Stimulated activated naive CD8-positive, alpha-beta T cell treated with anti-CD3 and anti-CD28 coated beads, Interleukin-15, Interleukin-2, amounts not matched to agents 100 U/mL and 50 U/mL, for 24 hours (primary cell): ENCODE results near the gene IL6ST.
"Not testable (repeated sequence)": the region's sequence is repeated elsewhere in the genome, so short reads cannot be mapped to it uniquely, and the experiment has no call there.

Experiments used
- ATAC-seq: fragments of 150-1000 bp; cut with Tn5 transposase; one replicate; pipeline ENCODE4 v1.10.0; 2021
- DNase-seq: peaks from one replicate; pipeline ENCODE4 v3.0.0; 2021

Gene IL6ST

DNA sequence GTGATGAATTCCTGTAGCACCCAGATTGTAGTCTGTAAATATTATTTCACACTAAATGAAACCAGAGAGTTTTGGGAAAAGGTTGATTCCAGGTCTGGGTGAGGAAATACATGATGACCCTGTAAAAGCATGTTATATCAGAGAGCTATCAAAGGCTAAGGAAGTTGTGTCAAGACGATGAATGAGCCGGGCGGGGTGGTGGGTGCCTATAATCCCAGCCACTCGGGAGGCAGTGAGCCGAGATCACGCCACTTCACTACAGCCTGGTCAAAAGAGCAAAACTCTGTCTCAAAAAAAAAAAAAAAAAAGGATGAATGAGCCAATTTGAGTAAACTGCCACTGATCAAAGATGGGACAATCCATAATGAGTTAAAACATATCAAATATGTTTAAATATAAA lies 29.2 kb downstream of the IL6ST start:
- DNase-seq (no peak), ATAC-seq (no peak)

DNA sequence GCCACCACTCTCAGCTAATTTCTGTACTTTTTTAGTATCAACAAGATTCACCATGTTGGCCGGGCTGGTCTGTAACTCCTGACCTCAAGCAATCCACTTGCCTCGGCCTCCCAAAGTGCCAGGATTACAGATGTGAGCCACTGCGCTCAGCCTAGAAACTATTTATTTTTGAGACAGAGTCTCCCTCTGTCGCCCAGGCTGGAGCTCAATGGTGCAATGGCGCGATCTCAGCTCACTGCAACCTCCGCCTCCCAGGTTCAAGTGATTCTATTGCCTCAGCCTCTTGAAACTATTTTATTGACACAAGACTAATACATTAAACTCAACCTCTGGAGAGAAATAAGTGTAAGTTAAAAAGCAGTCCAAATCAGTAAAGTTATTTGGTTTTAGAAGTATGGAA lies 34.0 kb downstream of the IL6ST start:
- ATAC-seq (no peak), DNase-seq (no peak)

DNA sequence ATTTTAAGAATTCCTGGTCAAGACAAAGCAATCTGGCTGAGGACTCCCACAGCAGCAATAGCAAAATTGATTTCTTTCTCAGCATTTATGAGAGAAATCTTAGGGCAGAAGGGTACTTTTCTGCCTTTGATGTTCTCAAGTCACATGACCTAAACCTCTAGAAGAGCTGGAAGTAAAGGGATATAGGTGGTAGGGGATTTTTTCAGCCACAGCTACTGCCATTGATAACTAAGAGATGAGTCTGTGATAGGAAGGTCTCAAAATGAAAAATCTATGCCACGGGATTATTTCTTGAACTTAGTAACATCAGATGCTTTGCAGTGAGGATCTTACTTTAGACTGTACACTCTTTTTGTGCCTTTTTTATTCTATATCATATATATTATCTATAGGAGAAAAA lies 35.6 kb downstream of the IL6ST start:
- DNase-seq: no peak
- no peak for ATAC-seq

DNA sequence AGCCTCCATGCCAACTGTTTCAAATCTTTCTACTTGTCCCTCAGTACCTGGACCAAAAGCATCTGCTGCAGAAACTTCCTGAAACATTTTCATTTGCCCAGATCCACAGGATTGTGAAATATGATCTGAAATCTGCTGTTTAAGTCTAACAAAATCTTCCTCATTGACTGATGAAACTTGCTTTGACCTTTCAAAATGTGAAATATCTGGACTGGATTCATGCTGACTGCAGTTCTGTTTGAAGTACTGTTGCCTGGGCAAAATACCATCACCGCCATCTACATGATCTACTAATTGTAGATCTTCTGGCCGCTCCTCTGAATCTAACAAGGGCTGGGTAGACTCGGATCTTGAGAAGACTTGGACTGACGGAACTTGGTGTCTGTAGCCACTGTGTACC lies 53.6 kb downstream of the IL6ST start:
- ATAC-seq, DNase-seq: not testable (repeated sequence)

DNA sequence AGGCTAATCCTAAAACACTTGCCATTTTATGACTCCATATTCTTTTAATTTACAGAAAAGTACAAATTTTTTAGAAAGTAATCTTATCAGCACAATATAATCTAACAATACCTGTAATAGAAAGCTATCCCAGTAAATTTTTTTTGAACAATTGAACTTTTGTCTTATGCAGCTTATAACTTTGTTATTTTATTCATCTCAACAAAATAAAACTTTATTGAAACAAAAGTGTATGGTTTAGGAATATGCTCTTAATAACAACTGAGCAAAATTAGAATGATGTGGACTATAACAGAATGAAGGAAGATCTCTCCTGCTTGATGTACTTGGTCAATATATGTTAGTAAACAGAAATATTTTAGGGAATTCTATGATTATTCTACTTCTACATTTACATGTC lies 57.2 kb downstream of the IL6ST start:
- DNase-seq, ATAC-seq: not testable (repeated sequence)

DNA sequence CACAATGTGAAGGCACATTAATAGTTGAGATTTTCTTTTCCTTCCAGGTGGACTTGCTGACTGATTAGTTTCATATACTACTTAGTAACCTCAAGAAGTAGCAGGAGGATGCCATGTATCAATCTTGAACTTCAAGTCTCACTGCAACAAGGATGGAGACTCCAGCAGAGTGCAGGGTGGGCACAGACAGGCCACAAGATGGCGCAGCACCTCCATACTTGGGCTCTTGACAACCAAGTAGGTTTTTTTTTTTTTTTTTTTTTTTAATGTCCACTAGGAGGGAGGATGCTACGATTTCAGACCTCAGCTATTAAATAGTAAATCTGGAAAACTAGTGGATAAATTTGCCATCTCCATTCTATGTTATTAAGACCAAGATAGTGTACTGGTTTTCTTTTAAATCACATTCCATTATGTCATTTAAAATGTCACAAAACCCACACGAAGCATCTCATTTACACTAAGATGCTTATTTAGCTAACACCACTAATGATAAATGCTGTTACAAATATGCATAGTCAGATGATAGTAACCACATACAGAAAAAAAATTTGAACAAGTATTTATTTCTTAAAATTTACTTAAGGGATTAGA lies 58.6 kb downstream of the IL6ST start:
- DNase-seq: peak; percentile 84
- peak; percentile 80 for ATAC-seq

DNA sequence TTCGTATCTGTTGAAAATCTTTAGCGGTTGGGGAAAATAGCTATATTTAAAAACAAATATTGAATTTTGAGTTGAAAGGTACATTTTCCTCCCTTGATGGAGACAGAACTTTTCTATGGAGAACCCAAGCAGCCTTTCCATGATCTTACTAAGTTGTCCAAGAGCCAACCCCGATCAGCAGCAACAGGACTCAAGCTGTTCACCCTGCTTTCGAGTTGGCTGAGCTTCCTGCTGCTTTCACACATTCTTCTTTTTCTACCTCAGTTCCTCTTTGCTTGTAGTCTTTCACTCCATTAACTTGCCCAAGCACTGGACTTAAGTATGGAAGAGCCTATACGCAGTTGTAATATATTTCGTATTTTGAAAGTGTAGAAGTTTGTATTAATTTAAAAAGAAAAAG lies 59.4 kb downstream of the IL6ST start:
- DNase-seq: no peak
- no peak for ATAC-seq

DNA sequence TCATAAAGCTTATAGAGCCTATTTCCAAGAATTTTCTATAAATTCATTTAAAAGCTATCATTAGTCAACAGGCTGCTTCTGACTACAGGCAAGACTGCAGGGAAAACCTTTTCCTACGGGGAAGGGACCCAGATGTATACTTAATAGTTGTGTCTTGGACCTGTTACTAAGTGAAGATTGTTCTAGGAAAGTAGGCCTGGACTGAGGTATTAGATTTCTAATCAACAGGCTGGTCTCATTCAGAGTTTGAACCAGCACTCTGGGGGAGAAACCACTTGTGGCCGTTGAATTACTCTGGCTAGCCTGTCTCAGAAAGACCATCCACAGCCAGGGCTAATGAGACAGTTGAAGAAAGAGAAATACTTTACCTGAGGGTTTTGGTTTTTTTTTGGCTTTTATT lies 60.0 kb downstream of the IL6ST start:
- ATAC-seq (no peak), DNase-seq (no peak)

DNA sequence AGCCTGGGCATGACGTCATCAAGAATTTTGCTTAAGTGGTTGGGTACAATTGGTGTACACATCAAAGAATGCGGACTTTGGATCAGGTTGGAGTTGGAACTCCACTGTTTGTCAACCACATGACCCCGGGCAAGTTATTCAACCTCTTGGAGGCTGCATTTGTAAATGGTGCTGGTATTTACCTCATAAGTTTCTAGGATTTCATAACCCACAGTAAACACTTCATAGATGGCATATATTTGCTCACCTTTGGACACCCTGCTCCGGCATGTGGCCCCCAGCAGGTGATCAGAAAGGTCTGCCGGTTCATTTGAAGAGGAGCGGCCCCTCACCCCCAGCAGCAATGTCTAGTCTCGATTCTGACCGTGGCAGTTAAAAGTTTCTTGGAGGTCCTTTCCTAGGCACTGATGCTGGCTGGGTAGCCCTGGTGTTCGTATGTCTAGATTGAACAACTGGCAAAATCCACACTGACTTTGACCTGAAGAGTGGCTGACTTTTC lies 60.6 kb downstream of the IL6ST start:
- ATAC-seq (no peak), DNase-seq (no peak)

DNA sequence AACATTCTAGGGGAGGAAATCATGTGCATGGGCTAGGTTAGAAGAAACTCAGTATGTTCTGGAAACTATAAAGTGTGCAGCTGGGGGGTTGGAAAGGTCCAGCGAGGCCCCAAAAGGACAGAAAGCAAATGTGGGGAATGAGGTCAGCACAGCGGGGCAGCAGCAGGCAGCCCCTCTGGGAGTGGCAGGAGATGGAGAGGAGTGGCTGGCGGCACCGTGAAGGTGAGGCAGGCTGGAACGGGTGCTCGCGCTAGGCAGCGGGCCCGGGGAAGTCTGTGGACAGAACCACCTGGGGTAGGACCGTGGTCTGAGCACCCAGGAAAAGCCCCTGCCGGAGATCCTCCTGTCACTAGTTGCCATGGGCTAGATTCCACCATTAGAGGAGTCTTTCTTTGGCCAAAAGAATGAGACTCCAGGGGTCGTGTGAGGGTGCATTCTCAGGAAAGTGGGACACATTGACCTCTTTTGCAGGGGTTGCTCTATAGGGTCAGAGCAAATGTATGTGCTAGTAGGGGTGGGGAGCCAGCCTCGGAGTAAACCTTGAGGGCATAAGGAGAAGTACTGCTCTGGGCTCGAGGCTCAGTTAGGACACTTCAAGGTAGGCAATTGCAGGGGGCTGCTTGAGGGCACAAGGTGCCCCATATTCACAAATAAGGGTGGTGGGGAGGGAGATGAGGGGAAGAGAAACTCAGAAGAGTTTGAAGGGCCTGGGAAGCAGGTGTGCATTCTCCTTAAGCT lies 61.2 kb downstream of the IL6ST start:
- ATAC-seq (no peak), DNase-seq (no peak)

DNA sequence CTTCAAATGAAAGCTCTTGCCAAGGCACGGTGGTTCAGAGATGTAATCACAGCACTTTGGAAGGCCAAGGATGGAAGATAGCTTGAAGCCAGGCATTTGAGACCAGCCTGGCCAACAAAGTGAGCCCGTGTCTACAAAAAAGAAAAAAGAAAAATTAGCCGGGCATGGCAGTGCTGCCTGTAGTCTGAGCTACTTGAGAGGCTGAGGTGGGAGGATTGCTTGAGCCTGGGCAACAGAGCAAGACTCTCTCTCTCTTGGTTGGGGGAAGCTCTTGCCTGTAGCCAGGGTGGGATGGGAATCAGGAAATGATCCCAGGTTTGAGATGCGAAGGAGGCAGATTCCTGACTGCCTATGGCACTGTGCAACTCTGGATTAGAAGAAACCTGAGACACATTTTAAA lies 62.1 kb downstream of the IL6ST start:
- ATAC-seq: no peak
- no peak for DNase-seq

DNA sequence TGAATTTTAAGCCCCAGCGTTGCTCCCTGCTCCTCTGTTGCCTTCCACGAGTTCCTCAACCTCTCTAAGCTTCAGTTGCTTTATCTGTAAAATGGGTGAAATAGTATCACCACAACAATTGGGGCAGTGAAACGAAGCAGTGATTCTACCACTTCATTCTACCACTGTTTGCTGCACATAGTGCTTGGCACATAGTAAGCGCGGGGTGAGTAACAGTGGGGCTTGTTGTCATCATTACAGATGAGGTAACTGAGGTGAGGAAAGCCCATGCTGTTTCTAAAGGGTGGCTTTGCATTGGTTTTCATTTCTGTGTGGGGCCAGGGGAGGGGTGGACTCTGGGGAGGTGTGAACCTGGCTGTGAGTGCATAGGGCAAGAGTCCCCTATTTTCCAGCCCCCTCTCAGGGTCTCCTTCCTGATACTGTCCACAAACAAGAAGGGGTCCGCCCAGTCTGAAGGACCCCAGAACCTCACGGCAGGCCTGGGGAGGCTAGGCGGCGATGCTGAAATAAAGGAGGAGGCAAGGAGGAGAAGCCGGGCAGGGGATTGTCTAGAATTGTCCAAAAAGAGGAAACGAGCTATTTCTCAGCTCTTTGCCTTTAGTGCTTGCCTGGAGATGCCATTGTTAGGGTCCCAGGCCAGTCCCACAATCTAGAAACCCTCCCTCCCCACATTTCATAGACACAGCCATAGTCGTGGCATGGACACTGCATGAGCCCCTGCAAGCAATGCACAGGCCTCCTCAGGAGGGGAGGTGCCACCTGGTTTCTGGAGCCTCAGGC lies 65.6 kb downstream of the IL6ST start:
- ATAC-seq: no peak
- DNase-seq: no peak

DNA sequence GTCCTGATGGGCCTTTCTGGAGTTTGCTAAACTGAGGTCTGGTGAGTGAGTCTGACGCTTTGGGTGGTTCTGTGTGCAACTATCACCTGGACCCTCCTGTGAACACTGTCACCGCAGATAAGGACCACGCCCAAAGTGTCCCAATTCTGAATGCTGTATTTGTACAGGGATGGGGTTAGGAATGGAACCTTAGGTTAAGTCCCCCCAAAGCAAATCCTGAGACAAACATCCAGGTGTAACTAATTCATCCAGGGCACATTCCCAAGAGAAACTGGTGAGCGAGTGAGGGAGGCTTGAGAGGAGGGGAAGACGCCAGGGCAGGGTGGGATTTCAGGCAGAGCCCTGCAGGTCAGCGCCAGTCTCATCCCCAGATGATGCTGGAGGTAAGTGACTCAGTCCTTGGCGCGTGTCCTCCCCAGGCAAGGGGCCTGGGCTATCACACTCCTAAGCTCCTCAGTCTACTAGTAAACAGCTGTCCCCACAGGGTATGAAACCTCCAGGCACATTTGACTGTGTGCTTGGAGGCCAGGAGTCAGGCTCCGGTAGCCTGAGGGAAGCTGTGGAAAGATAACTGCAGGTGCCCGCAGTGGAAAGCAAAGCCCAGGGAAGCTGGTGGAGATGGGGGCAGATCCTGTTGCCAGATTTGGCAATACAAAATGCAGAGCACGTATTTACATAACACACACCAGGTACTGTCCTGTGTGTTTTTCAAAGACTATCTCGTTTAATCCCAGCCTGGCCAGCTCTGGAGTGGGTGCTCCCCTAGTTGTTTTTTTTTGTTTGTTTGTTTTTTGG lies 66.7 kb downstream of the IL6ST start:
- no peak for ATAC-seq

DNA sequence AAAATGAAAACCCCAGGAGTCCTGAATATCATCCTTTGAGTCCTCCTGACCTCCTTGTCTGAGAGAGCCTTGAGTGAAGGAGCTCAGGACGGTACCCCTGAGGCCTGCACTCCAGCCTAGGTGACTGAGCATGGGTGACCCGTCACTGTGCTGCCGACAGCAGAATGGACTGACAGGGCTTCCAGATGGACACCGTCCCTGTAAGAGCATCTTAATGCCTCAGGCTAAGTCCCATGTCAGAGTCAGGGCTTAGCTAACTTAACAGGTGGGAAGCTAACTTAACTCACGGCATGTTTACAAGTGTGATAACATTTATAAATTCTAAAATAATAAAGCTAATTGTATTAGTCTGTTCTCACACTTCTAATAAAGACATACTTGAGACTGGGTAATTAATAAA lies 68.3 kb downstream of the IL6ST start:
- ATAC-seq (no peak), DNase-seq (no peak)

More for the DNA sequence above, 66.7 kb downstream of the IL6ST start:
- no peak for DNase-seq

DNA sequence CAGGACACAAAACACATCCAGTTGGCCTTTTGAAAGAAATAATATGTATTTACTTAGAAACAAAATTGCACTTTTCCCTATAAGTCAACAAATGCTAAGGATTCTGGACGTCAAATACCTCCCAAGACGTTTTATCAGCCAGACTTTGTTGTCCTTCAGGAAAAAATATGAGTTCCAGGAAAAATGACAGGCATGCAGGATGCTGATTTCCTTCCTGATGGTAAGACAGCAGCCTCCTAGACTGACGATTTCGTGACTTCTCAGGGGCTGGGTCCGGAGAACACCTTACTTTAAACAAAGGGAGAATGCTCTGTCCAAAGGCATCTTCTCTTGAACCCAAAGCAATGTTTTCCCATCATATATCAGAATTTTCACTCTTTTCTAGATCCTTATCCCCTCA lies 69.1 kb downstream of the IL6ST start:
- DNase-seq: no peak
- no peak for ATAC-seq

DNA sequence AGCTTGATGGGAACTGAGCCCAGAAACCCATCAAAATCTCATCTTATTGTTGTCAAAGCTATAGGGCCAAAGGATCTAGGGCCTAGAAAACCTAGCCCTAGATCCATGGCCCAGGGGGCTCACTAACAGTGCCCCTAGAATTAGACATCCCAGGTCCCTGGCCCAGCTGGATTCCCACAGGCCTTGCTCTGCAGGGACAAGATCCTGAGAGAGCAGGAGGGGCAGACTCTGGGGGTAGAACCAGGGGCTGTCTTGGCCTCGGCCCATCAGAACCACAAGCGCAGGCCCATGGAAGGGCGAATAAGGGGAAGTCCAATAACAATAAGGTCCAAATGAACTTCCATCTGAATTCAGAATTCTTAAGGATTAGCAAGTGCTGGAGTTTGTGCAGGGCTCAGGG lies 69.6 kb downstream of the IL6ST start:
- no peak for ATAC-seq
- DNase-seq: no peak

DNA sequence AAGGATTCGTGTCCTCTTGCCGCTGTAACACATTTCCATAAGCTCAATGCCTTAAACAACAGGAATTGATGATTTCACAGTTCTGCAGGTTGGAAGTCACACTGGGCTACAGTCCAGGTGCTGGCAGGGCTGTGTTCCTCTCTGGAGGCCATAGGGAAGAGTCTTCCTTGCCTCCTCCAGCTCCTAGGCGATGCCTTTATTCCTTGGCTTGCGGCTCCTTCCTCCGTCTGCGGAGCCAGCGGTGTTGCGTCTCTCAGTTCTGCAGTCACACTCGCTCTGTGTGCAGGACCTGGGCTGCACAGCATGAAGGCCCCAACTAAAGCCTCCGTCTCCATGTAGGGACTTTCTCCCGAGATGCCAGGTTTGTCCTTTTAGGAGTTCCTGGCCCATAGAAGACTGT lies 70.0 kb downstream of the IL6ST start:
- ATAC-seq: no peak
- no peak for DNase-seq

DNA sequence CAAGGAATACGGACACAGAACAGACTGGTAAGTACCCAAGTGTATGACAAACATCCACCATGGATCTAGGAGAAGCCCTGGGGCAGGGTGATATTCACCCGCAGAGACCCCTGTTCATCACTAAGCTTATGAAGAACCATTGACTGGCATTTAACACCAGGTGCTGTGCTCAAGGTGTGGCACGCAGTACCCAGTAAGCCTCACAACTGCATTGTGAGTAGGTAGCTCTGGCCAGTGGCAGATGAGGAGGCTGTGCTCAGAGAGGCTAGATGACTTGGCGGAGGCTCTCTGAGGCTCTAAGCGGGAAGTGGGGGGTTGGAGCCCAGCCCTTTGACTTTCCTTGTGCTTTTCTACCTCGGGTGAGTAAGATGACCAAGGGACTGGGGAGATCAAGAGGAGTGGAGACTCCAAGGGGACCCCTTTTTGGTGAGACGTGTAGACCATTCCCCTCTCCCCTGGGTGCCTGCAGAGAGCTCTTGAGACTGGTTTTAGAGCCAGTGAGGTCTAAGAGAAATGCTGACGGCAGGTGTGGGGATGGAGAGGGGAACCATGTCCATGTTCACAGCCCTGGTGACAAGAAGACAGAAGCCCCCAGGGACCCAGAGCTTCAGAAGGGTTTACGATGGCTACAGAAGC lies 70.8 kb downstream of the IL6ST start:
- ATAC-seq (no peak), DNase-seq (no peak)

DNA sequence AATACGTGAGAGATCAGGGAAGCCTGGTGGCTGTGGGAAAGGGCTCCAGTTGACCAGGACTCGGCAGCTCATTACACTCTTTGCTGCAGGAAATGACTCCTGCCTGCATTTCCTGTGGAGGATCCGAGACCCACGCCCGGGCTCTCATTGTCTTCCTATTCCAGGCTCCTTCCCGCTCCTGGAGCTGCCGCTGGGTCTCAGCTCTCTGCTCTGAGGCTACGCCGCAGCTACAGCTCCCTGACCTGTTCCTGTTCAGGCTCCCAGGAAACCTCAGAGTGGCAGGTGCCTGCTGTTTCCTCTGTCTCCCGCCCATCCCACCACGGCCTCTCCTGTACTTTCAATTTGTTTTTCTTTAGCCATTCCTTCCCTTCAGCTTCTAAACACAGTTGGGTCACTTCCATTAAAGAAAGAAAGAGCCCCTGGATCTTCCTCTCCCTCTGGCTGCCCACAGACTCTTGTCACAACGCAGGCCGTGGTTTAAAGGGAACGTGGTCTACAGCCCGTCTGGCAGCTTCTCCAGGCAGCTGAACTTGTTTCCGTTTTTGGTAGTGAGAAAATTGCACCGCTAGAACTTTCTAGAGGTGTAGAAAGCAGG lies 71.5 kb downstream of the IL6ST start:
- no peak for DNase-seq
- ATAC-seq: no peak

DNA sequence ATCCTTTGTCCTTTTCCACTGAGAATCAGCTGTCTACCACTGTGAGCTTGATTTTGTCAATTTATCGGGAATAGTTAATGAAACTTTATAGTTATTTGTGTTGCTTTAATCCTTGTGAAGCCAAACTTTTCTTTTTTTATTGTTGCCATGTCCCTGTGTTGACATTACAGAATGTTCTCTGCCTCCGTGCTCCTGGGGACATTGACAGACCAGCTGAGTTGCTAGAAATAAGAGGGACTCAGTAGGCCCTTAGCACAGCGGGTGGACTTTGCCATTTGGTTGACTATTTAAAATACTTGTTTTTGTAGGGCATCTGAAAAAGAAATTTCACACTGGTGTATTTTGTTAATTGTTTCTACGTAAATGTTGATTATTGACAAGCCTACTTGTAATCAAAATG lies 73.1 kb downstream of the IL6ST start:
- no peak for ATAC-seq
- DNase-seq: no peak

DNA sequence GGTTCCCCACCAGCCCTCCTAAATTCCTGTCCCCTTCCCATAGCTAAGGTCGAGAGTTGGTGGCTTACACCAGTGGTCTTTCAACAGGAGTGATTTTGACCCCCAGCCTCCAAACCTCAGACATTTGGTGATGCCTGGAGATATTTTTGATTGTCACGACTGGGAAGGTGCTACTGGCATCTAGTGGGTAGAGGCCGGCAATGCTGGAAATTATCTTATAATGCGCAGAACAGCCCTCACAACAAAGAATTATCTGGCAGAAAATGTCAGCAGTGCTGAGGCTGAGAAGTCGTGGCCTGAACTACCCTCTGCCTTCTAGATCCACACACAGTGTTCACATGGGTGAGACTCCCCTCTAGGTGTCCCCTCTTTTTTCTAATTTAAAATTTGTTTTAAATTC lies 74.0 kb downstream of the IL6ST start:
- no peak for DNase-seq
- ATAC-seq: no peak

DNA sequence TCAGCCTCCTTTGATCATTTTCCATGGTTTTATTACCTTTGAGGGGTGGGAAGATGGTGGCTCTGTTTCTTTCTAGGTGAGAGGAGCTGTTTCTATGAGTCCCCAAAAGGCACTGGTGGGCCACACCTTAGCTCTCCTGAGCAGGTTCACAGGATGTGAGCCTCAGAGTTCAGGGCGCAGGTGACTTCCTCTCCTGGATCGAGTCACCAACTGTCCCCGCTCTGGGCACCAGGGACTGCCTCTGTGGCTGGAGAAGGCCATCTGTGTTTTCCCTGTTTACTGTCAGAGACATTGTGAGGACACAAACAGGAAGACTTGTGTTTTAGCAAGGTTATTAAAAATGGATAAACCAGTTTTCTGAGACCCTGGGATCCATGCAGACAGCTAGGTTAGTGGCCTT lies 75.1 kb downstream of the IL6ST start:
- ATAC-seq (no peak), DNase-seq (no peak)
